Endothelial cell of umbilical vein (primary cell): Measurements from ENCODE around the gene FGF19. TPM values are rescaled to one million over a fixed set of nuclear protein-coding genes. Genes with fewer than 3 reads are reported as not detected.

Source experiments
- BruUV-seq: library from RNA; stranded (reverse); fragments of 400-500 nt; replicated peaks from 2 replicates; lab custom pipeline; 2021; lab: Mats Ljungman, UMichigan
- CTCF ChIA-PET: fragments of 300-600, 350-600 bp; sonication (Branson Sonifier 250); formaldehyde crosslinking; loops from one replicate; lab custom pipeline; 2021; ENCODE audit warnings: antibody characterized with exemption, inconsistent platforms; lab: Charles Lee
- POLR2A ChIA-PET: fragments of 300-600, 350-600 bp; sonication (Branson Sonifier 250); formaldehyde crosslinking; loops from one replicate; lab custom pipeline; 2021; ENCODE audit warnings: antibody characterized with exemption, inconsistent platforms; lab: Charles Lee
- DNase-seq: peaks from one replicate; pipeline ENCODE4 v3.0.0-alpha.2; 2011; ENCODE audit warnings: low read depth, low spot score
- FAIRE-seq: peaks from 2 replicates; lab custom pipeline; 2011; peaks lifted over from hg19 to GRCh38; lab: Jason Lieb, UNC
- H2AFZ ChIP-seq: 2 replicates; pipeline ENCODE4 v1.6.0; 2012; ENCODE audit warnings: low read depth, low read length, control low read depth, inconsistent platforms
- H3K27ac ChIP-seq: 2 replicates; pipeline ENCODE4 v1.5.1; 2011; ENCODE audit warnings: low read depth, mild to moderate bottlenecking, control low read depth, low read length, moderate library complexity; ENCODE audit not compliant: insufficient read depth
- H3K27me3 ChIP-seq, 2 experiments: 2 replicates each; pipeline versions ENCODE4 v1.6.0 to v1.6.1; 2011; ENCODE audit warnings: low read length in 2 of 2, mixed read lengths in 1 of 2; ENCODE audit not compliant: control insufficient read depth in 2 of 2, insufficient read depth in 2 of 2
- H3K36me3 ChIP-seq, 2 experiments: 2 replicates in 1 of 2; 3 replicates in 1 of 2; pipeline ENCODE4 v1.5.1; 2011; ENCODE audit warnings: low read length in 2 of 2, mild to moderate bottlenecking in 1 of 2, moderate library complexity in 1 of 2; ENCODE audit not compliant: control insufficient read depth in 2 of 2, insufficient read depth in 2 of 2; ENCODE audit errors: extremely low read depth in 1 of 2
- H3K4me1 ChIP-seq: 3 replicates; pipeline ENCODE4 v1.5.1; 2011; ENCODE audit warnings: mild to moderate bottlenecking, low read length; ENCODE audit not compliant: control insufficient read depth, insufficient read depth; ENCODE audit errors: extremely low read depth
- H3K4me2 ChIP-seq: 2 replicates; pipeline ENCODE4 v1.6.1; 2011; ENCODE audit warnings: low read length, control low read depth, mixed read lengths; ENCODE audit not compliant: insufficient read depth
- H3K4me3 ChIP-seq, 3 experiments: fragments of 200-600 bp in 1 of 3; sonication (generic), shearing (Covaris generic) in 1 of 3; replicated peaks in 1 of 3; 2 replicates each; pipeline ENCODE4 v1.5.1; 2011 to 2016; ENCODE audit warnings: control low read depth in 3 of 3, low read length in 3 of 3, mild to moderate bottlenecking in 2 of 3, inconsistent platforms in 1 of 3, low read depth in 1 of 3, moderate library complexity in 1 of 3; ENCODE audit not compliant: insufficient read depth in 1 of 3
- H3K79me2 ChIP-seq: 2 replicates; pipeline ENCODE4 v1.6.0; 2012; ENCODE audit warnings: low read length, inconsistent platforms; ENCODE audit not compliant: control insufficient read depth, insufficient read depth
- H3K9ac ChIP-seq: replicated peaks from 2 replicates; pipeline ENCODE3; 2011; ENCODE audit warnings: low read length, control low read depth; ENCODE audit not compliant: insufficient read depth; ENCODE audit errors: extremely low read depth
- H3K9me1 ChIP-seq: replicated peaks from 3 replicates; pipeline ENCODE4 v1.6.0; 2011; ENCODE audit warnings: mild to moderate bottlenecking, low read length; ENCODE audit not compliant: control insufficient read depth, insufficient read depth; ENCODE audit errors: extremely low read depth
- H3K9me3 ChIP-seq: replicated peaks from 2 replicates; pipeline ENCODE4 v1.5.1; 2012; ENCODE audit warnings: low read length, inconsistent platforms; ENCODE audit not compliant: control insufficient read depth, insufficient read depth
- H4K20me1 ChIP-seq: replicated peaks from 2 replicates; pipeline ENCODE3; 2011; ENCODE audit warnings: mild to moderate bottlenecking, low read length; ENCODE audit not compliant: control insufficient read depth, insufficient read depth; ENCODE audit errors: extremely low read depth
- dilution Hi-C: fragments of 300-500 bp; cut with MboI; formaldehyde crosslinking; loops from one replicate; pipeline ENCODE4 v1.15.0; 2019; ENCODE audit warnings: low sequenced_read_pairs; ENCODE audit not compliant: extremely low pct_ligation_motif_present
- intact Hi-C: fragments of 100-400 bp; cut with micrococcal nuclease; formaldehyde crosslinking; loops from one replicate; pipeline ENCODE4 v1.10.0; 2022
- polyA plus RNA-seq, 4 experiments: library from polyadenylated mRNA; depleted of rRNA in 3 of 4; stranded (reverse) in 3 of 4; unstranded in 1 of 4; fragments of >200 nt; gene quantifications; 2 replicates each; pipeline versions ENCODE4 v1.2.1 to v1.2.3, GENCODE V29; 2011 to 2012; ENCODE audit warnings: missing spikeins in 1 of 4
- total RNA-seq: library from RNA; stranded (reverse); gene quantifications from 2 replicates; pipeline ENCODE4 v1.2.3, GENCODE V29; 2021
- TF ChIP-seq, protein P1 (sequence below), 2 donors: IDR thresholded peaks; 1 replicate in 1 of 2; 2 replicates in 1 of 2; pipeline ENCODE4 v1.5.1; 2011; ENCODE audit warnings: low read length in 2 of 2, mild to moderate bottlenecking in 2 of 2, moderate library complexity in 2 of 2, control low read depth in 1 of 2, inconsistent platforms in 1 of 2, low read depth in 1 of 2; ENCODE audit not compliant: insufficient read depth in 1 of 2; ENCODE audit errors: extremely low read depth in 1 of 2
- TF ChIP-seq, protein P2 (sequence below): IDR thresholded peaks from 2 replicates; pipeline ENCODE4 v1.6.1; 2011; ENCODE audit not compliant: insufficient read depth, insufficient read length

The FGF19 gene
- total and polyA plus RNA-seq, 2 donors (not counting 3 experiments of a cell fraction or from before 2014, with no cell fraction given) = 0.03 TPM; not detected in 1

- H3K4me2 ChIP-seq = no peak overlapping the region
- H3K4me3 ChIP-seq = no peak overlapping the region
- intact Hi-C loops = loop anchor here (10.0 kb wide), 1 partner anchor 477 kb away; no protein-coding TSS in a partner anchor
- H3K9me1 ChIP-seq = no peaks in the 10 kb centered on the region
- no peaks in the 10 kb centered on the region for H3K9me3 ChIP-seq
- no peaks in the 10 kb centered on the region for H3K36me3 ChIP-seq
- TF ChIP-seq, protein P1, sequence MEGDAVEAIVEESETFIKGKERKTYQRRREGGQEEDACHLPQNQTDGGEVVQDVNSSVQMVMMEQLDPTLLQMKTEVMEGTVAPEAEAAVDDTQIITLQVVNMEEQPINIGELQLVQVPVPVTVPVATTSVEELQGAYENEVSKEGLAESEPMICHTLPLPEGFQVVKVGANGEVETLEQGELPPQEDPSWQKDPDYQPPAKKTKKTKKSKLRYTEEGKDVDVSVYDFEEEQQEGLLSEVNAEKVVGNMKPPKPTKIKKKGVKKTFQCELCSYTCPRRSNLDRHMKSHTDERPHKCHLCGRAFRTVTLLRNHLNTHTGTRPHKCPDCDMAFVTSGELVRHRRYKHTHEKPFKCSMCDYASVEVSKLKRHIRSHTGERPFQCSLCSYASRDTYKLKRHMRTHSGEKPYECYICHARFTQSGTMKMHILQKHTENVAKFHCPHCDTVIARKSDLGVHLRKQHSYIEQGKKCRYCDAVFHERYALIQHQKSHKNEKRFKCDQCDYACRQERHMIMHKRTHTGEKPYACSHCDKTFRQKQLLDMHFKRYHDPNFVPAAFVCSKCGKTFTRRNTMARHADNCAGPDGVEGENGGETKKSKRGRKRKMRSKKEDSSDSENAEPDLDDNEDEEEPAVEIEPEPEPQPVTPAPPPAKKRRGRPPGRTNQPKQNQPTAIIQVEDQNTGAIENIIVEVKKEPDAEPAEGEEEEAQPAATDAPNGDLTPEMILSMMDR (IDR thresholded peaks at IDR 0.05; ENCODE audit: extremely low read depth in 1 of 2, insufficient read depth in 1 of 2, low read depth in 1 of 2, low read length in 2 of 2) = peak; percentile 49 to 64
- TF ChIP-seq, protein P2, sequence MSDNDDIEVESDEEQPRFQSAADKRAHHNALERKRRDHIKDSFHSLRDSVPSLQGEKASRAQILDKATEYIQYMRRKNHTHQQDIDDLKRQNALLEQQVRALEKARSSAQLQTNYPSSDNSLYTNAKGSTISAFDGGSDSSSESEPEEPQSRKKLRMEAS = no peak
- no peaks in the 10 kb centered on the region for H4K20me1 ChIP-seq
- POLR2A ChIA-PET = interaction anchor here (0.6 kb wide), 1 partner anchor 1162 kb away, joined by 4 read pairs; no protein-coding TSS in a partner anchor
- BruUV-seq = no TSS peak
- H2AFZ ChIP-seq = no peak overlapping the region
- peaks cover 22 to 24% of the 10 kb centered on the region in 2 experiments for H3K27me3 ChIP-seq
- DNase-seq (peak; percentile 14), FAIRE-seq (peak; percentile 31)
- H3K9ac ChIP-seq = no peak overlapping the region
- no peak overlapping the region for H3K27ac ChIP-seq
- H3K4me1 ChIP-seq = no peaks in the 10 kb centered on the region
- no peaks in the 10 kb centered on the region for H3K79me2 ChIP-seq
- dilution Hi-C loops = no loop called here
- CTCF ChIA-PET = interaction anchor here (0.9 to 3.8 kb wide), 9 partner anchors 9 to 478 kb away, joined by 3 to 20 read pairs (median 4); no protein-coding TSS in a partner anchor
Measured at GRCh38 chr11:69718147-69718546, 14.3 kb upstream of the FGF19 start.
